PC-9 (cell line): ENCODE results near the gene TIGD1.

Experiments used
- EZH2 ChIP-seq: fragments of 200-600 bp; sonication (generic); IDR thresholded peaks from 2 replicates; pipeline ENCODE4 v1.8.0; 2017; ENCODE audit warnings: antibody characterized with exemption, low read depth
- TF ChIP-seq, protein P1 (sequence below): fragments of 200-600 bp; sonication (generic); conservative IDR thresholded peaks from 2 replicates; pipeline ENCODE4 v1.6.1; 2017; ENCODE audit warnings: mixed run types, antibody characterized with exemption, mild to moderate bottlenecking, moderate library complexity

GRCh38 chr2:232588031-232588430 is 37.7 kb upstream of the TIGD1 start:
- TF ChIP-seq, protein P1, sequence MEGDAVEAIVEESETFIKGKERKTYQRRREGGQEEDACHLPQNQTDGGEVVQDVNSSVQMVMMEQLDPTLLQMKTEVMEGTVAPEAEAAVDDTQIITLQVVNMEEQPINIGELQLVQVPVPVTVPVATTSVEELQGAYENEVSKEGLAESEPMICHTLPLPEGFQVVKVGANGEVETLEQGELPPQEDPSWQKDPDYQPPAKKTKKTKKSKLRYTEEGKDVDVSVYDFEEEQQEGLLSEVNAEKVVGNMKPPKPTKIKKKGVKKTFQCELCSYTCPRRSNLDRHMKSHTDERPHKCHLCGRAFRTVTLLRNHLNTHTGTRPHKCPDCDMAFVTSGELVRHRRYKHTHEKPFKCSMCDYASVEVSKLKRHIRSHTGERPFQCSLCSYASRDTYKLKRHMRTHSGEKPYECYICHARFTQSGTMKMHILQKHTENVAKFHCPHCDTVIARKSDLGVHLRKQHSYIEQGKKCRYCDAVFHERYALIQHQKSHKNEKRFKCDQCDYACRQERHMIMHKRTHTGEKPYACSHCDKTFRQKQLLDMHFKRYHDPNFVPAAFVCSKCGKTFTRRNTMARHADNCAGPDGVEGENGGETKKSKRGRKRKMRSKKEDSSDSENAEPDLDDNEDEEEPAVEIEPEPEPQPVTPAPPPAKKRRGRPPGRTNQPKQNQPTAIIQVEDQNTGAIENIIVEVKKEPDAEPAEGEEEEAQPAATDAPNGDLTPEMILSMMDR = no peak
- TF ChIP-seq EZH2 = no peak
